HG02884 (cell line): ENCODE data around the gene ZNF785.
"Not testable (repeated sequence)": the region's sequence is repeated elsewhere in the genome, so short reads cannot be mapped to it uniquely, and the experiment has no call there.

Source experiments
- ATAC-seq: cut with Tn5 transposase; IDR thresholded peaks from one replicate; pipeline ENCODE4 v1.9.1; 2021; ENCODE audit warnings: mild to moderate bottlenecking, moderate library complexity; ENCODE audit not compliant: unreplicated experiment

Gene ZNF785

GRCh38 chr16:30541502-30542329 is 43.8 kb downstream of the ZNF785 start:
- ATAC-seq, result no peak

GRCh38 chr16:30540916-30541464 is 44.5 kb downstream of the ZNF785 start:
- not testable (repeated sequence) for ATAC-seq

GRCh38 chr16:30539986-30540526 is 45.4 kb downstream of the ZNF785 start:
- ATAC-seq, result not testable (repeated sequence)

GRCh38 chr16:30539000-30539964 is 46.2 kb downstream of the ZNF785 start:
- no peak for ATAC-seq

- not testable (repeated sequence) for ATAC-seq
Measured at GRCh38 chr16:30536391-30537024, 49.0 kb downstream of the ZNF785 start.

- no peak for ATAC-seq
Measured at GRCh38 chr16:30535777-30536190, 49.7 kb downstream of the ZNF785 start.

- no peak for ATAC-seq
Measured at GRCh38 chr16:30535106-30535776, 50.3 kb downstream of the ZNF785 start.

GRCh38 chr16:30534368-30535105 is 51.0 kb downstream of the ZNF785 start, which contains the start of gene ZNF747:
Gene ZNF747 (minus strand): TSS chr16:30534858. CDS start chr16:30534679, 179 bp downstream.
- ATAC-seq, result peak; percentile 49

- ATAC-seq, result peak; percentile 12
Measured at GRCh38 chr16:30533748-30534367, 51.6 kb downstream of the ZNF785 start.

GRCh38 chr16:30533146-30533522 is 52.4 kb downstream of the ZNF785 start:
- no peak for ATAC-seq

- no peak for ATAC-seq
Measured at GRCh38 chr16:30532285-30533145, 53.0 kb downstream of the ZNF785 start.
